NCI-H510A (cell line): ENCODE data around the gene FRAT1.
"Not testable (repeated sequence)": the region's sequence is repeated elsewhere in the genome, so short reads cannot be mapped to it uniquely, and the experiment has no call there.

ENCODE experiments used
- DNase-seq: peaks from one replicate; lab custom pipeline; 2025; lab: John Stamatoyannopoulos, UW

Gene FRAT1

GRCh38 chr10:97334370-97335175 is 15.5 kb downstream of the FRAT1 start, which contains the start of gene FRAT2:
FRAT2 (minus strand) TSS chr10:97334729; CDS start chr10:97334572, 157 bp downstream.
- peak; percentile 75 for DNase-seq

- no peak for DNase-seq
Measured at GRCh38 chr10:97335188-97335619, 16.1 kb downstream of the FRAT1 start.

- DNase-seq, result no peak
Measured at GRCh38 chr10:97336006-97336405, 16.9 kb downstream of the FRAT1 start.

GRCh38 chr10:97336446-97336845 is 17.4 kb downstream of the FRAT1 start:
- no peak for DNase-seq

- peak; percentile 37 for DNase-seq
Measured at GRCh38 chr10:97336942-97337831, 18.1 kb downstream of the FRAT1 start.

- DNase-seq, result no peak
Measured at GRCh38 chr10:97338041-97338440, 19.0 kb downstream of the FRAT1 start.

- DNase-seq, result no peak
Measured at GRCh38 chr10:97341416-97341815, 22.3 kb downstream of the FRAT1 start.

- DNase-seq, result not testable (repeated sequence)
Measured at GRCh38 chr10:97343664-97344063, 24.6 kb downstream of the FRAT1 start.

- no peak for DNase-seq
Measured at GRCh38 chr10:97347317-97347716, 28.2 kb downstream of the FRAT1 start.

GRCh38 chr10:97349752-97350513 is 30.9 kb downstream of the FRAT1 start:
- DNase-seq, result no peak

- DNase-seq, result no peak
Measured at GRCh38 chr10:97353945-97354344, 34.9 kb downstream of the FRAT1 start.

- no peak for DNase-seq
Measured at GRCh38 chr10:97355571-97355975, 36.5 kb downstream of the FRAT1 start.

- DNase-seq, result no peak
Measured at GRCh38 chr10:97356318-97356914, 37.3 kb downstream of the FRAT1 start.

- no peak for DNase-seq
Measured at GRCh38 chr10:97356918-97357317, 37.8 kb downstream of the FRAT1 start.

- DNase-seq, result no peak
Measured at GRCh38 chr10:97358349-97358748, 39.3 kb downstream of the FRAT1 start.

- DNase-seq, result no peak
Measured at GRCh38 chr10:97358781-97359180, 39.7 kb downstream of the FRAT1 start.

GRCh38 chr10:97360705-97361536 is 41.9 kb downstream of the FRAT1 start:
- DNase-seq, result no peak

- DNase-seq, result no peak
Measured at GRCh38 chr10:97361537-97361901, 42.4 kb downstream of the FRAT1 start.

GRCh38 chr10:97362310-97363033 is 43.4 kb downstream of the FRAT1 start:
- no peak for DNase-seq

- peak; percentile 4 for DNase-seq
Measured at GRCh38 chr10:97363071-97363470, 44.0 kb downstream of the FRAT1 start.
